T-helper 2 cell (primary cell): ENCODE measurements around the gene PAN2.
"Not testable (repeated sequence)": the region's sequence is repeated elsewhere in the genome, so short reads cannot be mapped to it uniquely, and the experiment has no call there.

Experiments
- DNase-seq, 5 experiments: peaks; one replicate each; pipeline versions ENCODE4 v3.0.0 to v3.0.0-alpha.2; 2012 to 2022

The PAN2 gene

DNA sequence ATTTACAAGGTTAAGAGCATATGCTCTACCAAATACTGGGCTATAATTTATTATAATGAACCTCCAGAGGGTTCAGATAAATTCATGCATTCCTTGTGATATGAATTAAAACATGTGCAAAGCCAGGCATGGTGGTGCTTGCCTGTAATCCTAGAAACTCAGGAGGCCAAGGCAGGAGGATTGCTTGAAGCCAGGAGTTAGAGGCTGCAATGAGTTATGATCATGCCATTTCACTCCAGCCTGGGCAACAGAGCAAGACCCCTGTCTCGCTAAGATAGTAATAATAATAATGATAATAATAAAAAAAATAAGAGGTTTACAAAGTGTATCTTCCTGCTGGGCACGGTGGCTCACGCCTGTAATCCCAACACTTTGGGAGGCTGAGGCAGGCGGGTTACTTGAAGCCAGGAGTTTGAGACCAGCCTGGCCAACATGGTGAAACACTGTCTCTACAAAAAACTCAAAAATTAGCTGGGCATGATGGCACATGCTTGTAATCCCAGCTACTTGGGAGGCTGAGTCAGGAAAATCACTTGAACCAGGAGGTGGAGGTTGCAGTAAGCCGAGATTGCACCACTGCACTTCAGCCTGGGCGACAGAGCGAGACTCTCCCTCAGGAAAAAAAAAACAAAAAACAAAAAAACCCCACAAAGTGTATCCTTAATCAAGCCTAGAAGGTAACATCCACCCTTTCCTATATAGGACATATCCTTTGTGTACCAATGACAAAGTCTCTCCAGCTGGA is 26.4 kb downstream of the PAN2 start:
- DNase-seq: no peak

DNA sequence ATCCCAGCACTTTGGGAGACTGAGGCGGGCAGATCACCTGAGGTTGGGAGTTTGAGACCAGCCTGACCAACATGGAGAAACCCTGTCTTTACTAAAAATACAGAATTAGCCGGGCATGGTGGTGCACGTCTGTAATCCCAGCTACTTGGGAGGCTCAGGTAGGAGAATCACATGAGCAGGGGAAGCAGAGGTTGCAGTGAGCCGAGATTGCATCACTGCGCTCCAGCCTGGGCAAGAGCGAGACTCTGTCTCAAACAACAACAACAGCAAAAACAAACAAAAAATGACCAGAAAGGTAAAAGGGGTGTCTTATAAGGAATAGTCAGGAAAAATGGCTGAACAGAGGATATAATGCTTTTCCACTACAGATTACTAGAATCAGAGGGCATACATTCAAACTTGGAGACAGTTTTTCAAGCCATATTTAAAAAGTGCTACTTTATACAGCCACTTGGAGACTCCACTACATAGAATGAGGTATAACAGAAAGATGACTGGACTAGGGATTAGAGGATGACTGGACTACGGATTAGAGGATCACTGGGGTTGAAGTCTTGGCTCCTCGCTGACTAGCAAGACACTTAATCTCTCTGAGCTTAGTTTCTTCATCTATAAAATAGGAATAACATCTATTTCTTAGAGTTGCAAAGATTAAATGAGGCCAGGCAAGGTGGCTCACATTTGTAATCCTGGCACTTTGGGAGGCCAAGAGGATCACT is 28.8 kb downstream of the PAN2 start:
- DNase-seq: no peak

DNA sequence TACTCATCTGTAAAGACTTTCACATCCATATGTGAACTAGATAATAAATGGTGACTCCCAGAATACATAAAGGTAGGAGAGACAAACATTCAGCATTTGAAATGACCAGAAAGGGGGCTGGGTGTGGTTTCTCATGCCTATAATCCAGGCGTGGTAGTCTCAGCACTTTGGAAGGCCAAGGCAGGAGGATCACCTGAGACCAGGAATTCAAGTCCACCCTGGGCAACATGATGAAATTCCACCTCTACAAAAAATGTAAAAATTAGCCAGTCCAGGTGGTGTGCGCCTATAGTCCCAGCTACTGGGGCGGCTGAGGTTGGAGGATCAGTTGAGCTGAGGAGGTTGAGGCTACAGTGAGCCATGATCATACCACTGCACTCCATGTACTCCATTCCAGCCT is 29.5 kb downstream of the PAN2 start:
- DNase-seq: no peak

DNA sequence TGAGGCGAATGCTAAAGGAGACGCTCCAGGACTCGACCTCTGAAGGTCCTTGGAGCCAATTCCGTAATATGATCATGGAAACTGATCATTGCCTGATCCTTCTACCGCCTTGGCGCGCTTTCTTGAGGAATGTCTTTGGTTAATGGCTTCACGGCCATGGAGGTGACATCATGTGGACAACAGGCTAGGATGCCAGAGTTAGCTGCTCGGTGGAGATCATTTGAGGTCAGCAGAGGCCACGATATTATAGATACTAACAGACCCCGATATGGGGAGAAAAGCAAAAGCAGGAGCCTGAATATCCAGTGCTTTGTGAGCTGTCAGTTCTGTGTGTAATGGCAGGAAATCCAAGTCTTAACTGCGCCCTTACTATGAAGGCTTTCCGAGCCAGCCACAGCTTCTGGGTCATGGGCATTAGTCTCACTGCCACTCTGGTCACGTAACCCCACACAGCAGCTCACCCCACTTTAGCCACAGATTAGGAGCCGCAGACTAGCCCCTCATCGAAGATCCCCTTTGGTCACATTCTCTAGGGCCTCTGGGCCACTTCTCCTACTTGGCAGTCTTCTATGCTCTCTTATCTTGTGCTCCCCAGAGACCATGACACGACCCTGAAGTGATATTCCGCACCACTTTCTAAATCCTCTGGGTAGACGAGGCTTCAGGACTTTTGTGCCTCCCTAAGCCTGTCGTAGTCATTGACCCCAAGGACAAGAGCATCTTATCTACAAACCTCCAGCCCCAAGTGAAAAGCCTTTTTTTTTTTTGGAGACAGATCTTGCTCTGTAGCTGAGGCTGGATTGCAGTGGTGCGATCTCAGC is 32.9 kb downstream of the PAN2 start:
- no peak for DNase-seq

DNA sequence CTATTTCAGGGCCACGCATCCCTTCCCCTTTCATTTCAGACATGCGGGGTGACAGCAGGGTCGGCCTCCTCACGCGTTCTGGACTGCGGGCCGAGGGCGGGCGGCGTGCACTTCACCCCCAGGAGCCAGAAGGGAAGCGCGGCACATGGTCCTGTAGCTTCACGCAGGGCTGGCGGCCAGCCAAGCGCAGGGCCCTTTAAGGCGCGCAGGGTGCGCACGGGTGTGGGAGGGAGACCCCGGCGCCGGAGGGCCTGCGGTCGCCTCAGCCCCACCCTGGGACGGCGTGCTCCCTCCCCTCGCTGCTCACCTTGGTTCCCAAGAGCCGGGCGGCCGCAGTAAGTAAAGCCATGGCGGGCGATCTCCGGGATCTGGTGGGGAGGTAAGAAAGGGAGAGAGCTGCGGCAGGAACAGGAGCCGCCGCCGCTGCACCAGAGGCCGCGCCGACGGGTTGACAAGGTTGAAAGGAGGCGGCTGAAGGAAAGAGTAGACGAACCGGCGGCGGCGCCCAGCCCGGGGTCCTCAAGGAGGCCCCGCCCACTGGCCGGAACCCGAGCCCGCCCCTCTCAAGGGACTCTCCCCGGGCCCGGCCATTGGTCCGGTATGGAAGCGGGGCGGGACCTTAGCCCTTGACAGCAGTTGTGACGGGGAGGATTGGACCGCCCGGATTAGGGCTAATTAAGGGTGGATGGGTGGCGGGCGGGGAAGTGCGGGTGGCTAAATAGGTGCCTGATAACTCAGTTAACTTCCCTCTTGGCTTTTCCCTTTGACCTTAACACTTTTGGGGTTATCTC is 33.8 kb downstream of the PAN2 start, which contains the start of gene CS:
Gene CS, minus strand, starts transcription at position 478 of the 791 bp plus-strand sequence. Its CDS starts 129 bp downstream, at position 349.
- DNase-seq: peak; percentile 98 to 99 (median 99)

DNA sequence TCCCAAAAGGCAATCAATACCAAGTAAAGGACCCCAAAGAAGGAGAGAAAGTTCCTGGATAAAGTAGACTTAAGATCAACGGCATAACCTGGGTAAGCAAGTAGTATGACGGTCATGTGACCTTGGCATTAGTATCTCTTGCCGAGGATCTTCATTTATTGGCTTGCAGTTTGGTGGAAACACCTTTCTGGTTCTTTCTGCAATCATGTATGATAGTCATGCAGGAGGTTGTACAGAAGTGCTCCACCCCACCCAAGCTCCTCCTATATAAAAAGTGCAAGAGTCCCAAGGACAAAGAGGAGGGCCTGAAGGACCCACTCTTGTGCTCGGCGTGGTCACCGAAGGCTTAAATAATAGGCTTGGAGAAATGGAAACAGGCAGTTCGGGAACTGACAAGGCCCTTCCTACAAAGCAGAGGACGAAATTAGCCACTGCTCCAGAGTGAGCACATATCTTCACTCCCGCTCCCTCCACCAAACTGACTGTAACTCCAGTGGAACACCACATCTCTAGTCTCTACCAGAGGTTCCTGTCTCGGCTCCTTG is 34.4 kb downstream of the PAN2 start:
- peak in 2 of 5 experiments; percentile 13 to 81 for DNase-seq

DNA sequence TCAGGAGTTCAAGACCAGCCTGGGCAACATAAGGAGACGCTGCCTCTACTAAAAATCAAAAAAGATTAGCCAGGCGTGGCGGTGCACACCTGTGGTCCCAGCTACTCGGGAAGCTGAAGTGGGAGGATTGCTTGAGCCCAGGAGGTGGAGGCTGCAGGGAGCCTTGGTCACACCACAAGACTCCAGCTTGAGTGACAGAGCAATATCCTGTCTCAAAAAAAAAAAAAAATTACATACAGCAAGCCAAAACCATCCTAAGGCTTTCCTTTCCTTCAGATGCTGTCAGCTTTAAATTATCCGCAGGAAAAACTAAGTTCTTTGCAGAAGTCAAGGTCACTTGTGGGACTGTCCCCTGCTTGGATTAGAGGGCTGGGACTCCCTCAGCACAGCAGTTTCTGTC is 35.0 kb downstream of the PAN2 start:
- DNase-seq: peak in 1 of 5 experiments; percentile 27

DNA sequence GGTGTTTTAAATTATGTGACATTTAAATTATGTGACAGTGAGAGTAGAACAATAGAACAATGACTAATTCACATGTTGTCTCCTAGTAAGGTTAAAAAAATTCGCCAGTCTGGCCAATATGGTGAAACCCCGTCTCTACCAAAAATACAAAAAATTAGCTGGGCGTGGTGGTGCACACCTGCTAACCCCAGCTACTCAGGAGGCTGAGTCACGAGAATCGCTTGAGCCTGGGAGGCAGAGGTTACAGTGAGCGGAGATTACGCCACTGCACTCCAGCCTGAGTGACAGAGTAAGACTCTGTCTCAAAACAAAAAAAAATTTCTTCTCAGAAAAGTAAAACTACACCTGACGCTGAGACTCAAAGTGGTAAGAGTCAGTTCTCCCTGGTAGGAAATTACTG is 36.4 kb downstream of the PAN2 start:
- no peak for DNase-seq

DNA sequence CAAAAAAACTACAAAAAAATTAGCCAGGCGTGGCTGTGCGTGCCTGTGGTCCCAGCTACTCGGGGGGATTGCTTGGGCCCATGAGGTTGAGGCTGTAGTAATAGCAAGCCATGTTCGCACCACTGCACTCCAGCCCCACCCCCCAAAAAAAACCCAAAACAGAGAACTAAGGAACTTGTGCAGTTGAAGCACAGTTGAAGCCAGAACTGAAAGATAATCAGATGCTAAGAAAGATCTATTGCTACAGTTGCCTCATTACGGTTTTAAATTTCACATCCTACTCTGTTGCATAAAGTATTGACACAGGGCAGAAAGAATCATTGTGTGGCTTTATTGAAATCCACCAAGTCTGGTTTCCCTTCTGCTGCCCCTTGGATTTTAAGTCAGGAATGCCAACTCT is 37.5 kb downstream of the PAN2 start:
- DNase-seq: no peak

DNA sequence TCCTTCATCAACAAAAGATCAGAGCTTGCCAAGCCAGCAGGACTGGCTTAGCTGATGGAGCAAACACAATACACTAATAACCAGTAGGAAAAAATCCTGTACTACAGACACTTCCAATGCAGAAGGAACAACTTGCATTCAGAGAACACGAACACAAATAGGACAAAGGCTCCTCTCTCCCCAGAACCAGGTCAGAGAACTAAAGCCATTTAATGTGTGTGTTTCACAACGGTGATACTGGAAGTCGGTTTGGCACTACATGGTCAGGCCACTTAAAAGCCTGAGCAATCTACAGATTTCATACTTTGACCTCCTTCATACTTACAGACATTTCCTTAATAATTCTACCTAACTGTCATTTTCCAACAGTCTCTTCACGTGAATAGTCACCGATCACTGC is 40.0 kb downstream of the PAN2 start:
- DNase-seq: no peak

DNA sequence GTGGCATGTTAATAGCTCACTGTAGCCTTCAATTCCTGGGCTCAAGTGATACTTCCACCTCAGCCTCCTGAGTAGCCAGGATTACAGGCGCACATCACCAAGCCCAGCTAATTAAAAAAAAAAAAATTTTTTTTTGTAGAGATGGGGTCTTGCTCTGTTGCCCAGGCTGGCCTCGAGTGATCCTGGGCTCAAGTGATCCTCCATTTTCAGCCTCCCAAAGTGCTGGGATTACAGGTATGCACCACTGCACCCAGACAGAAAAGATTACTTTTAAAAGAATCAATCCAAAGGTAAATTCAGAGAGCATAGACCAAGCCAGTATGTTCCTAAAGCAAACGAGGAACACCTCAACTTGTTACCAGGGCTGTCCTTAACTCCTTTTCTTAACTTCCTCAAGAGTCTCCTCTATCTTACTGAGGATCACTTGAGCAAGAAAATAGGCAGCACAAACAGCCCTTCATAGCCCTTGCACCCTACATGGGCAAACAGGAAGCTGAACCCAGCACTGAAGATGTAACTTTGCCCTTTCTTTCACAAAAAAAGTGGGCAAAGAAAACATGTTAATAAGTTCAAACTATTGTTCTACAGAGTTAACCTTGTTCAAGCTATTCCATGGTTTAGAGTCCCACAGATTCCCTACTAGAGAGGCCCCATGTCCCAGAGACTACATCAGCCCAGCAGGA is 45.0 kb downstream of the PAN2 start:
- DNase-seq: peak in 1 of 5 experiments; percentile 54

DNA sequence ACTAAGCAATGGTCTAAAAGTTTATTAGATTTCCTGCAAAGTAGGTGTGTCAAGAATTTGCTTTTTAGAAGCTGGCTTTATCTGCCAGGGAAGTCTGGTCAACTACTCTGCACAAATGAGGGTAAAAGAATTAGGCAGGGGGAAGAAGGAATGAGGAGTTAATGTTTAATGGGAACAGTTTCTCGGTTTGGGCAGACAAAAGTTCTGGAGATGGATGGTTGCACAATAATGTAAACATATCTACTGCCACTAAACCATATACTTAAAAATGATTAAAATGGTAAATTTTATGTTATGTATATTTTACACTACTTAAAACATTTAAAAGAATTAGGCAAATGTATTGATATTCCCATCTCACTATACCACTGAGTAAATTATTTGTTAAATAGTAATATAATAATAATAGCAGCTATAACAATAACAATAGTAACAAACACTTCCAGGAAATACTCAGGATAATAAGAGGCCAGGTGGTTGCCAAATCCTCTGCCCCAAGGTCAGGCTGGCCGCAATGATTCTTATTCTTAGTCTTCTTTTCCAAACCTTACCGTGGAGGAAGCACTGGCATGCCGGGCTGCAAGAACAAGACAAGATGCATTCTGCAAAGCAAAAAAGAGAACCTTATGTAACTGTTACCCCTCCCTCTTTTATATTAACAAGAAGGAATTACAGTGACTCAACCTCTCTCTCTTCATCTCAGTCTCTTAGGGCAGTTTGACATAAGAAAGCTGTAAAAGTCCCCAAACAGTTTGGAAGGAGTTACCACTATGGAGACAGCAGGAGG is 47.6 kb downstream of the PAN2 start:
- no peak for DNase-seq

DNA sequence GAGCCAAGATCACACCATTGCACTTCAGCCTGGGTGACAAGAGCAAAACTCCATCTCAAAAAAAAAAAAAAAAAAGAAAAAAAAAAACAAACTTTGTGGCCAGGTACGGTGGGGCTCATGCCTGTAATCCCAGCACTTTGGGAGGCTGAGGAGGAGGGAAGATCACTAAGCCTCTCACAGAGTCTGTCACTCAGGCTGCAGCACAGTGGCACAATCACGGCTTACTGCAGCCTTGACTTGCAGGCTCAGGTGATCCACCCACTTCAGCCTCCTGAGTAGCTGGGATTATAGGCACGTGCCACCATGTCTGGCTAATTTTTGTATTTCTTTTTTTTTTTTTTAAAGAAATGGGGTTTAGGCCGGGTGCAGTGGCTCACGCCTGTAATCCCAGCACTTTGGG is 49.5 kb downstream of the PAN2 start:
- DNase-seq: not testable (repeated sequence)

DNA sequence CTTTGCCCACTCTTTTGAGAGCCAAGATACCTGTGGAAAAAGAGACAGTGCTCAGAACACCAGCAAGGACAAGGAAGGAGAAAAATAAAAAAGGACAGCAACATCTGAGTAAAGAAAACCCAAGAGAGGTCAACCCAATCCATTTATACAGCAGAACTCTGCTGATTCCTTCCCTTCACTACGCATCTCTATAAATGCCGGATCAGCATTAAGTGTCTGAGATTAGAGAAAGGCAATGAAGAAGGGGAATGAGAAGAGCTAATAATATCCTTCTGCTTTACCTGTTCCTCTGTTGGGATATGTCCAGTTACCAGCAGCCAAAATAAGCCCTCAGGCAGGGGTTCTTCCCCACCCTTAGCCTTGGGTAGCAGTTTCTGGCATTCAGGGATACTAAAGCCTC is 51.2 kb downstream of the PAN2 start:
- DNase-seq: no peak

DNA sequence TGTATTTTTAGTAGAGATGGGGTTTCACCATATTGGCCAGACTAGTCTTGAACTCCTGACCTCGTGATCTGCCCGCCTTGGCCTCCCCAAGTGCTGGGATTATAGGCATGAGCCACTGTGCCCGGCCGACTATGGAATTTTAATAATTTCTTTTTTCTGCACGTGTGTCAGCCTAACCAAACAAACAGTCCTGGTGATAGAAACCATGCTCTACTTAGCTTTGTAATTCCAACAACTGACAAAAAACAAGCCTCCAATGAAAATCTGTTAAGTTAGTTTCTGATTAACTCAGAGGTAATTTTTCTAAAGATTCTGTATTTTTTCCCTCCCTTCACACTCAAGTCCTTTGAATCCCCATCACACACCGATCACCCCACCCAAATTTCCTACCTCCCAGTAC is 51.8 kb downstream of the PAN2 start:
- no peak for DNase-seq

DNA sequence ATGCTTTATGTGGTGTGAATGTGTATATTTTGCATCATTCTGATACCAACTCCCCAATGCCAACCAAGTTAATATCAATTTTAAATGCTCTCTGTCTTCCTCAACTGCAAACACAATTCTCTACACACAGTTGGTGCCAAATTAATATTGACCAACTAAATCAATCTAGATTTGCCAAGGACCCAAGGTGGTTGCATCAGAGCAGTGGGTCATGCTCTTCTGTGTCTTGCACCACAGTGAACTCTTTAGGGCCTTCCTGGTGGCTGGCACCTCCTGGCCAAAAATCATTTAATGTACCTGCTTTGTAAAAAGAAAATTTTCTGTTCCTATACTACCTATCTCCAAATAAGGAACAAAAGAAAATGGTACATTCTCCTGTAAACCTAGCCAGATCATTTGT is 53.0 kb downstream of the PAN2 start:
- DNase-seq: no peak

DNA sequence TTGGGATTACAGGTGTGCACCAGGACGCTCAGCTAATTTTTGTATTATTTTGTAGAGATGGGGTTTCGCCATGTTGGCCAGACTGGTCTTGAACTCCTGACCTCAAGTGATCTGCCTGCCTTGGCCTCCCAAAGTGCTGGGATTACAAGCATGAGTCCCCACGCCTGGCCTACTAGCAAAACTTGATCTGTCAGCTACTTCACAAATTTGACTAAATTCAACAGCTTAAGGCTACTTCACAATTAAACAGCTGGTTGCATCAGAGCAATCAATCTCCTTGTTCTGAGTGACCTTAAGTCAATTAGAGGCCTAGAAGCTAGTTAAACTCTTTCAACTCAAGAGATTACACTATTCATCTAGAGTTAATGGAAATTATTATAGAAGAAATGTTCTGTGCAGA is 54.9 kb downstream of the PAN2 start:
- DNase-seq: no peak

DNA sequence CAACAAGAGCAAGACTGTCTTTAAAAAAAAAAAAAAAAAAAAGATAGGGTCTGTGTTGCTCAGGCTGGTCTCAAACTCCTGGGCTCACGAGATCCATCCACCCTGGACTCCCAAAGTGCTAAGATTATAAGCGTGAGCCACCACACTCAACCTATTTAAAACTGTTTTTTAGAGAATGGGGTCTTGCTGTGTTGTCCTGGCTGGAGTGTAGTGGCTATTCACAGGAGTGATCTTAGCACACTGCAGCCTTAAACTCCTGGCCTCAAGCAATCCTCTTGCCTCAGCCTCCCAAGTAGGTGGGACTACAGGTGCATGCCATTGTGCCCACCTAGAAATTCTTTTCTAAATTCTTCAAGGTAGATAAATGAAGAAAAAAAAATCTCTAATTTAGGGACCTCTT is 59.5 kb downstream of the PAN2 start:
- DNase-seq: no peak

DNA sequence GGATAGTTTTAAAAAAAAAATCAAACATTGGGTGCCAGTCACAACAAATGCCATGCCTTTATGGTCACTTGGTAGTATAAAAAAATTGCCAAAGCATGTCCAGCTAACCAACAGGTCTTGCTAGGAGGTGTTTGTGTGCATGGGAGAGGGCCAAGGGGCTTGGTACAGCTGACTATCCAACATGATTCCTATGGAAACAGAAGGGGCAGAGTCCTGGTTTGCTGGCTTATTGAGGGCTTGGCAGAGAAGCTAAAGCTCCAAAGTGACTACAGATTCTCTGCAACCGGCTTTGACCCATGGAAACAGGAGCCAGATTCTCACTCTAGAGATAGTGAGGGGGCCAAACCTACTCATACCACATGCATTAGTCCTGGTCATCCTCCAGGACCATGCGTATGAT is 61.3 kb downstream of the PAN2 start:
- DNase-seq: not testable (repeated sequence)

DNA sequence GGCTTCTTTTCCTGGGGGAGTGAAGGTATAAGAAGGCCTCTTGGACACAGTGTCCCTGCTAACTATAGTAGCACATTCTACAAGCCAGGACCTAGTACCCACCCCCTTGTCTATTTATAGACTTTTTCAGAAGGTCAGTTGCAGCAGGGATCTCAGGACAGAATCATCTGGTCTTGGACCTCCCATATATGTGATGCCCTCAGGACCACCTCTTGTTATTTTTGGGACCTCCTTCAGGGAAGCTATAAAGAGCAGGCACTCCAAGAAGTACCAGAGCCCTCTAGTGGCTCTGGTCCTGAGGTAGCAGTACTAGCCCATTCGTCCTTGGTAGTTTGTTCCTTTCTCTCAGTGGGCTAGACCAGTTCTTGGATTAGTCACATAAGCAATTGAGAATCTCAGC is 62.8 kb downstream of the PAN2 start:
- DNase-seq: no peak
